ENCODE results near the gene SORCS2.

SORCS2 gene

DNA sequence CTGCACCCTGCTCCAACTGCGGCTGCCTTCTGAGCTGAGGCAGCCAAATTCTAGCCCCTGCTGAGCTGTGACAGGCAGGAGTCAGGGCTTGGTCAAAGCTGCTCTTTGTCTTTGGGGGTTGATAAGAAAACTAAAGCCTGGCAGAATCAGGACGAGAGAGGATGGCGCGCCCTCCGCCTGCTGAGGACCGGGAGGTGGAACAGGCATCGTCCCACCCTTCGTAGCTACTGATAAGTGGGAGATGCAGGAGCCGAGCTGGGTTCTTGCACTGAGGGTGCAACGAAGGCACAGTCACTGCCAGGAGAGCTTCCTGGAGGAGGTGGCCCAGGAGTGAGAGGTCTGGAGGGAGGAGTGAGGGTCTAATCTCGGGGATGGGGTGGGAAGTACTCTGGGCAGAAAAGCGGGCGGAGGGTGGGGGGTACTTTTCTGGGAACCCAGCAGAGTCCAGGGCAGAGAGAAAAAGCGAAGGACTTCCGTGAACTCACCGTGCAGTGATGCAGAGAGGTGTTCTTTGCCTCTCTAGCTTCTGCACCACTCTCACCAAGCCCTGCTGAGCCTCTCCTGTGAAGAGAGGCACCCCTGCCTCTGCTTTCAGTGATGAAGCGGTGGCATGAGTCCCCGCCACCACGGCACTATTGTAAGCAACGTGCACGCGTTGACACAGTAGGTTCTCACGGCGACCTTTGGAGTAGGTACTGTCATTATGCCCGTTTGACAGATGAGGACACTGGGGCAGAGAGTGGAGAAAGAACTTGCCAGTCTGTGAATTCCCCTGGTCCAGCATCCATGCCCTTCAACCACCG, 107.8 kb downstream of the SORCS2 start:
- TF ChIP-seq, protein P1, sequence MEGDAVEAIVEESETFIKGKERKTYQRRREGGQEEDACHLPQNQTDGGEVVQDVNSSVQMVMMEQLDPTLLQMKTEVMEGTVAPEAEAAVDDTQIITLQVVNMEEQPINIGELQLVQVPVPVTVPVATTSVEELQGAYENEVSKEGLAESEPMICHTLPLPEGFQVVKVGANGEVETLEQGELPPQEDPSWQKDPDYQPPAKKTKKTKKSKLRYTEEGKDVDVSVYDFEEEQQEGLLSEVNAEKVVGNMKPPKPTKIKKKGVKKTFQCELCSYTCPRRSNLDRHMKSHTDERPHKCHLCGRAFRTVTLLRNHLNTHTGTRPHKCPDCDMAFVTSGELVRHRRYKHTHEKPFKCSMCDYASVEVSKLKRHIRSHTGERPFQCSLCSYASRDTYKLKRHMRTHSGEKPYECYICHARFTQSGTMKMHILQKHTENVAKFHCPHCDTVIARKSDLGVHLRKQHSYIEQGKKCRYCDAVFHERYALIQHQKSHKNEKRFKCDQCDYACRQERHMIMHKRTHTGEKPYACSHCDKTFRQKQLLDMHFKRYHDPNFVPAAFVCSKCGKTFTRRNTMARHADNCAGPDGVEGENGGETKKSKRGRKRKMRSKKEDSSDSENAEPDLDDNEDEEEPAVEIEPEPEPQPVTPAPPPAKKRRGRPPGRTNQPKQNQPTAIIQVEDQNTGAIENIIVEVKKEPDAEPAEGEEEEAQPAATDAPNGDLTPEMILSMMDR (conservative IDR thresholded peaks at IDR 0.05): no peak
- H3K27ac ChIP-seq: no peak overlapping the region

DNA sequence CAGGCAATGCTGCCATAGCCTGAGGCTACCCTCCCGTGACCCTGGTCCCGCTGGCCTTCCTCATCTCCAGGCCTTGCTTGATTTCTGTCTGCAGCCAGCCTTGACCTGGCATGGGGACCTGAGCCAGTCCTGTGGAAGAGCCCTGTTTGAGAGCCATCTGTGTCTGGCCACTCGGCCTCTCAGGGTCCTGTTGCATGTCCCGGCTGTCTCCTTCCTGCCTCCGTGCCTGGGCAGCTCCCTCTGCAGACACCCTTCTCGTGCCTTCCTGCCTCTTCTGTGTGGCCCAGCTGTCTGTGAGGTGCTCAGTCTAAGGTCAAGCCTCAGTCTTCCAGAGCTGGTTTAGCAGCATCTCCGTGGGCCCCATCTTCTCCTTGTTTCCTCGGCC, 108.4 kb downstream of the SORCS2 start:
- H3K27ac ChIP-seq: no peak overlapping the region
- TF ChIP-seq, protein P1 (conservative IDR thresholded peaks at IDR 0.05): no peak

DNA sequence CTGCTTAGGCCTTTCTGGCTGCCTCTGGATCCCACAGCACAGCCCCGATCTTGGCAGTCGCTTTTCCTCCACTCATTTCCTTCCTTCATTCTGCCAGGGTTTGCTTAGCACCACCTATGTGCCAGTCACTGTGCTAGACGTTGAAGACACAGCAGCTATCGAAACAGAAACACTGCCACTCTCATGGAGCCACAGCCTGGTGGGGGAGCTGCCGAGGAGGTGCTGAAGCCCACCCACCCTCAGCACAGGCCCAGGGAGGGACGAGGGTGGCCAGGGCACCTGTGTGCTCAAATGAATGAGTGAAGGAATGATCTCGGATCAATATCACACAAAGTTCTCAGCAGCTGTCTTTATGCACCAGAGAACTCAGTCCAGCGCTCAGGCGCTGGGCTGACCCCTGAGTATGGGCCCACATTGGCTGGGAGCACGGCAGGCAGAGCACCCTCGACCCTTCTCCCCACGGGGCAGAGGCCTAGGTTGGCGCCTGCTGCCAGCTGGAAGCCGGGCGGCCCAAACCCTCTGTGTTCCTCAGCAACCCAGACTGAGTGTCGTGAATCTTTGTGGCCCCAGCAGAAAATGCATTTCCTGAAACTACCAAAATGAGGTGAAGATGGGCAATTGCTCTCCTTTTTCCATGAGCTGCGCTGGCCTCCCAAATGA, 108.9 kb downstream of the SORCS2 start:
- H3K27ac ChIP-seq: no peak overlapping the region
- TF ChIP-seq, protein P1 (conservative IDR thresholded peaks at IDR 0.05): no peak

DNA sequence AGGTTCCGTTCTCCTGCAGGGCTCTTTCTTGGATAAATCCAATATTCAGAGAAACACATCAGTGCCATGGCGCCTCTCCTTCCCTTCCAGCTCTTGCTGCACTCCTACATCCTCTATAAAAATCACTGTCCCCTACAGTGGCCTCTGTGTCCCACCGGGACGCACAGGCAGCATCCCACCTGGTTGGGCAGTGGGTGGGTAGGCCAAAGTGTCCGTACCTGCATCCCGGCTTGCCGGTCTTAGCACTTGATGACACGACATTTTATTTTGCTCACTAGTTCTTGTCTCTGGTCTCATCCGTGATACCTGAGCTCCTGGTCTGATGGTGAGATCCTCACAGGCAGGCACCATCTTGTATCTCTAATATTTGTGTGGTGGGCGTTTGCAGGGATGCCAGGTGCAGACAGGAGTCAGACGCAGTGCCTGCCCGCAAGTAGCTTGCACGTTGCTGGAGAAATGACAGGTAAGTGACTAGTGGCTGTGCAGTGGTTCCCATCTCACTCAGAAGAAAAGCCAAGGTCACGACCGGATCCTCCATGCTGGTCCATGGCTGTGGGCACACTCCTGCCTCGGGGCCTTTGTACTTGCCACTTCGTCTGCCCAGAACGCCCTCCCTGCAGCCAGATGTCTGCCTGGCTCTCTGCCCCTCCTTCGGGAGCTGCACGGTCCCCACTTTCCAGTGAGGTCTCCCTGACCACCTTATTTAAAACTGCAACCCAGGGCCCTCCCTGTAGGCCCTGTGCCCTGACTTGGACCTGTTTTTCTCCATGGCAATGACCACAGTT, 109.7 kb downstream of the SORCS2 start:
- TF ChIP-seq, protein P1 (conservative IDR thresholded peaks at IDR 0.05): no peak
- H3K27ac ChIP-seq: no peak overlapping the region

DNA sequence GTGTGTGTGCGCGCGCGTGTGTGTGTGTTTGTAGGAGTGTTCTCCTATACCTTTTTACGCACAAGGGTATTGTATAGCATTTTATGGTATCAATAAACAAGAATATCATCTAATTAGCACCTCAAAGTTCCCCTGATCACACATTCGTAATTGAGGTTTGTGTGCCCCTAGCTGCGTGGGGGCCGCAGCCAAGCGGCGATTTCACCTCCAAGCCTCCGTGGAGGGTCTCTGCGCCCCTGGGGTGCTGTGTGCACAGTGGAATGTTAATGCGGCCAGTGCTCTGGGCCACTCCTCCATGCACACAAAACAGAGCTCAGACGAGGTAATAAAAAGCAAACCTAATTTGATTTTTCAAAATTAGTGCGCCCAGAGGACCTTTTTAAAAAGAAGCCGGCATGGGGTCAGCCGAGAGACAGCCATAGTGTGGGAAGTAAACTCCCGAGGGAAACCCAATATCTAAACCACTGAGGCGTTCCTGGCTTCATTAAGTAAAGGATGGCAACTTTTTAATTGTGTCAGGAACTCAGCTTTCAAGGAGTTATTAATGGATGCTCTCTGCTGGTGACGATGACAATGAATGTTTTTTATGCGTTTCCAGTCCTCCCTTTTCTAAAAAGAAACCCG, 110.6 kb downstream of the SORCS2 start:
- TF ChIP-seq, protein P1 (conservative IDR thresholded peaks at IDR 0.05): no peak
- H3K27ac ChIP-seq: no peak overlapping the region

DNA sequence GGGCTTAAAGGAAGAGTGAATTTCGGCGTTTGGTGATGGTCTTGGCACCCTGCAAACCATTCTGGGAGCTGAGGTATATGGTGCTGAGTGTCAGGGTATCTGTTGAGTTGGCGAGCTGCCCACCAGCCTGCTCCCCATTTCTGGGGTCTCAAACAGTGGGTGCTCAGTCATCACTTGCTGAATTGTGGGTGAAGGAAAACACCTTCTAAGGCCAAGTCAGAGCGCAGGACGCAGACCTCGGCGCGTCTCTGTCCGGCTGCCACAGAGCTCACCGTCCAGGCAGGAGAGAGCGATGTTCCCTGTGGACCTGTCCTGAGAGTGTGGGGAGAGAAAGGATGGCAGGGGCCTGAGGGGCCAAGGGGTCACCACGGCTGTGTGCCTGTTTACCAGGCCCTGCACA, 111.2 kb downstream of the SORCS2 start:
- TF ChIP-seq, protein P1 (conservative IDR thresholded peaks at IDR 0.05): no peak
- H3K27ac ChIP-seq: no peak overlapping the region

DNA sequence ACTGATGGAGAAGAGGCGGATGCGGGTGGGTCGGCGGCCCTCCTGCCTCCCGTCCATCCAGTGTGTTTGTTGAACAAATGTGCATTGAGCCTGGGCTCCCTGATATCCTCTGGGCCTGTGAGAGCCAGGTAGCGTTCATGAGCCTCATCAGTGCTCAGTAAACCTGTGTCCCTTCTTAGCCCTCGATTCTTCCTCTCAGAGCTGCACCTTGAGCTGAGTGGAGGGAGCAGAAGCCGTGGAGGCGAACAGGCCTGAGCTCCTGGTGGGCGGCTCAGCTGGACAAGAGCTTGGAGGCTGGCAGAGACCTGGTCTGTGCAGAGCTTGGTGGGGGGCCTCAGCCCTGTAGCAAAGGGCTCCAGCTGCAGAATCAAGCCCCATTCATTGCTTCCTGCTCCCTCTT, 112.1 kb downstream of the SORCS2 start:
- H3K27ac ChIP-seq: no peak overlapping the region
- TF ChIP-seq, protein P1 (conservative IDR thresholded peaks at IDR 0.05): no peak
